GM21528 (cell line): Measurements from ENCODE around the gene TIGD6.
"Not testable (repeated sequence)": the region's sequence is repeated elsewhere in the genome, so short reads cannot be mapped to it uniquely, and the experiment has no call there.

ENCODE experiments used
- ATAC-seq: cut with Tn5 transposase; IDR thresholded peaks from one replicate; pipeline ENCODE4 v1.9.1; 2021; ENCODE audit warnings: mild to moderate bottlenecking, moderate library complexity; ENCODE audit not compliant: unreplicated experiment, low FRiP score

TIGD6 gene

GRCh38 chr5:149943177-149943949 lies 57.1 kb downstream of the TIGD6 start:
- not testable (repeated sequence) for ATAC-seq
